ENCODE measurements around the gene CDC20B. TPM values are rescaled to one million over a fixed set of nuclear protein-coding genes. Genes with fewer than 3 reads are reported as not detected.

CDC20B gene
- total RNA-seq, 1 experiment from 2014 or later = 0.26 TPM

DNA sequence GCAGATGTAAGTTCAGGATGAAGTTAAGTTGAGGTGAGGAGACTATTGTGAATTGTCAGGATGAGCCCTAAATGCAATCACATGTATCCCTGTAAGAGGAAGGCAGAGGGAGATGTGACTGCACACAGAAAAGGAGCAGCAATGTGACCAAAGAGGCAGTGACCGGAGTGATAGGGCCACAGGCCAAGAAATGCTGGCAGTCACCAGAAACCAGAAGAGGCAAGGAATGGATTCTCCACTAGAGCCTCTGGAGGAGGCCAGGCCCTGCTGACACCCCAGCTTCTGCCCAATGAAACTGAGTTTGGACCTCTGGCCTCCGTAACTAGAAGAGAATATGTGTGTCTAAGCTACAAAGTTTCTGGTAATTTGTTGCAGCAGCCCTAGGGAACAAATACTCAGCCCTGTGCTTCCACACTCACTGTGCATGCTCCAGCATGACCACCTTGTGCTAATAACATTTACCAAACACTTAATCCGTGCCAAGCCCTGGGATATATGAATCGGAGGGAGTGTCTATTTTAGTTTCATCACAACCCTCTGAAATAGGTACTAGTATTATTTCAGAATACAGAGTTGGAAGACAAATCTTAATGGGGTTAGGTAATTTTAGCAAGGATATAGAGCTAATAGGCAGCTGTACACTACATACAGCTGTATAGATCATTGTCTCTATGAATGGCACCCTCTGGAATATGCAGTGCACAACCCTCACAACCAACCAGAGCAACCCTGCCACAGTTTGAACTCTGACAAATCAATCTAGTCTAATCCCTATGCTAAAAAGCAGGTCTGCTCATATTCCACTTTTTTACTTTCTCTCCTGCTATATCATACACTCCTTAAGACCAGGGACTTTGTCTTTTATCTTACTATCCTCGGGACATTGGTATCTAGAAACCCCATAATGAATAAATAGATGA, 20.8 kb downstream of the CDC20B start:
- H2AFZ ChIP-seq (ENCODE audit: low read length) = no peak overlapping the region
- H4K20me1 ChIP-seq (ENCODE audit: control insufficient read depth, insufficient read depth, insufficient read length) = no peaks in the 10 kb centered on the region
- H3K27me3 Mint-ChIP-seq (ENCODE audit: low read depth) = peaks cover 9% of the 10 kb centered on the region
- H3K4me2 ChIP-seq (ENCODE audit: insufficient read depth, insufficient read length, low read length) = no peak overlapping the region
- H3K23ac ChIP-seq (ENCODE audit: insufficient read length, low read depth, low read length) = no peak overlapping the region
- no peak overlapping the region for H4K8ac ChIP-seq (replicated peaks; ENCODE audit: insufficient read length, low read depth, low read length)
- H3K79me1 ChIP-seq (ENCODE audit: insufficient read depth, low read depth, low read length, poor library complexity, severe bottlenecking) = no peaks in the 10 kb centered on the region
- WGBS (ENCODE audit: extremely low coverage, insufficient read length, low lambda C conversion rate) = no CpG with 5 or more reads among the region's 5 CpGs
- no peak overlapping the region for H3K27ac ChIP-seq (ENCODE audit: insufficient read length, low read depth, low read length)
- no peak overlapping the region for H2BK5ac ChIP-seq (ENCODE audit: insufficient read length, low read length)
- no peak overlapping the region for H2BK15ac ChIP-seq (ENCODE audit: low read depth, low read length)
- DNase-seq = no peak
- no peak overlapping the region for H3T11ph ChIP-seq (ENCODE audit: low read length)
- TF ChIP-seq, protein P1, sequence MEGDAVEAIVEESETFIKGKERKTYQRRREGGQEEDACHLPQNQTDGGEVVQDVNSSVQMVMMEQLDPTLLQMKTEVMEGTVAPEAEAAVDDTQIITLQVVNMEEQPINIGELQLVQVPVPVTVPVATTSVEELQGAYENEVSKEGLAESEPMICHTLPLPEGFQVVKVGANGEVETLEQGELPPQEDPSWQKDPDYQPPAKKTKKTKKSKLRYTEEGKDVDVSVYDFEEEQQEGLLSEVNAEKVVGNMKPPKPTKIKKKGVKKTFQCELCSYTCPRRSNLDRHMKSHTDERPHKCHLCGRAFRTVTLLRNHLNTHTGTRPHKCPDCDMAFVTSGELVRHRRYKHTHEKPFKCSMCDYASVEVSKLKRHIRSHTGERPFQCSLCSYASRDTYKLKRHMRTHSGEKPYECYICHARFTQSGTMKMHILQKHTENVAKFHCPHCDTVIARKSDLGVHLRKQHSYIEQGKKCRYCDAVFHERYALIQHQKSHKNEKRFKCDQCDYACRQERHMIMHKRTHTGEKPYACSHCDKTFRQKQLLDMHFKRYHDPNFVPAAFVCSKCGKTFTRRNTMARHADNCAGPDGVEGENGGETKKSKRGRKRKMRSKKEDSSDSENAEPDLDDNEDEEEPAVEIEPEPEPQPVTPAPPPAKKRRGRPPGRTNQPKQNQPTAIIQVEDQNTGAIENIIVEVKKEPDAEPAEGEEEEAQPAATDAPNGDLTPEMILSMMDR (conservative IDR thresholded peaks at IDR 0.05) = no peak
- H3K9me3 Mint-ChIP-seq = no peaks in the 10 kb centered on the region; a peak in 1 of 5 replicates
- H3K79me2 ChIP-seq (ENCODE audit: insufficient read depth, low read length) = no peaks in the 10 kb centered on the region
- H2AK5ac ChIP-seq (ENCODE audit: insufficient read length, low read length) = no peak overlapping the region
- no peaks in the 10 kb centered on the region for H3K36me3 Mint-ChIP-seq (ENCODE audit: insufficient read depth in 1 of 3, low read depth in 3 of 3)
- H2BK12ac ChIP-seq (ENCODE audit: insufficient read length, low read depth, low read length) = no peak overlapping the region
- no peaks in the 10 kb centered on the region for H3K23me2 ChIP-seq (ENCODE audit: insufficient read length, low read depth, low read length, poor library complexity, severe bottlenecking)
- H3K27me3 ChIP-seq (ENCODE audit: insufficient read depth, low read length) = no peaks in the 10 kb centered on the region
- no peak overlapping the region for H3K14ac ChIP-seq (ENCODE audit: insufficient read depth, low read length)
- H3K4ac ChIP-seq (ENCODE audit: low read depth, low read length) = no peak overlapping the region
- H3K56ac ChIP-seq (ENCODE audit: insufficient read length, low read depth, low read length) = no peak overlapping the region
- no peak overlapping the region for H4K91ac ChIP-seq (ENCODE audit: insufficient read length, low read depth, low read length)
- H3K4me1 ChIP-seq (ENCODE audit: insufficient read depth, low read length) = no peaks in the 10 kb centered on the region
- H3K9ac ChIP-seq (ENCODE audit: extremely low read depth, insufficient read length, low read length) = no peak overlapping the region
- no peaks in the 10 kb centered on the region for H3K4me1 Mint-ChIP-seq
- no peak overlapping the region for H2BK120ac ChIP-seq (ENCODE audit: low read depth, low read length, poor library complexity, severe bottlenecking)
- H3K4me3 Mint-ChIP-seq = no peak overlapping the region
- no peak overlapping the region for H3K18ac ChIP-seq (ENCODE audit: insufficient read length, low read depth, low read length)
- H2BK20ac ChIP-seq (ENCODE audit: low read depth, low read length, poor library complexity, severe bottlenecking) = no peak overlapping the region
- no peaks in the 10 kb centered on the region for H3K9me3 ChIP-seq (ENCODE audit: control insufficient read depth, low read depth, low read length)
- no peak overlapping the region for H3K27ac Mint-ChIP-seq
- no peak overlapping the region for H4K5ac ChIP-seq (ENCODE audit: insufficient read length, low read depth, low read length)
